WTC11 (cell line): ENCODE measurements around the gene ANO1. TPM values are rescaled to one million over a fixed set of nuclear protein-coding genes. Genes with fewer than 3 reads are reported as not detected.

ENCODE experiments used
- ATAC-seq: fragments of 200-7000 bp; cut with Tn5 transposase; 2 replicates; pipeline ENCODE4 v1.10.0; 2021; ENCODE audit warnings: mild to moderate bottlenecking, moderate library complexity
- CTCF ChIA-PET: fragments of 300-600 bp; sonication (Branson Sonifier 250); formaldehyde crosslinking; loops from one replicate; lab custom pipeline; 2021; ENCODE audit warnings: antibody characterized with exemption; lab: Charles Lee
- POLR2A ChIA-PET: fragments of 350-600 bp; sonication (Branson Sonifier 250); formaldehyde crosslinking; loops from one replicate; lab custom pipeline; 2021; ENCODE audit warnings: antibody characterized with exemption; lab: Charles Lee
- DNase-seq: peaks from one replicate; pipeline ENCODE4 v3.0.0; 2021; ENCODE audit warnings: low spot score
- H3K27ac Mint-ChIP-seq: 2 replicates; pipeline ENCODE4 v1.8.0; 2021; ENCODE audit warnings: mixed read lengths
- H3K27me3 Mint-ChIP-seq: 2 replicates; pipeline ENCODE4 v1.8.0; 2021; ENCODE audit warnings: low read depth, mild to moderate bottlenecking, moderate library complexity, mixed read lengths
- H3K36me3 Mint-ChIP-seq: 2 replicates; pipeline ENCODE4 v1.8.0; 2021; ENCODE audit warnings: mixed read lengths
- H3K4me1 Mint-ChIP-seq: 2 replicates; pipeline ENCODE4 v1.8.0; 2022; ENCODE audit warnings: mixed read lengths
- H3K4me3 Mint-ChIP-seq: 2 replicates; pipeline ENCODE4 v1.8.0; 2021; ENCODE audit warnings: mild to moderate bottlenecking, moderate library complexity, mixed read lengths
- H3K9me3 Mint-ChIP-seq: 2 replicates; pipeline ENCODE4 v1.8.0; 2021; ENCODE audit warnings: mixed read lengths
- AR ChIP-seq: fragments of 250-450 bp; sonication (Bioruptor Pico); IDR thresholded peaks from 2 replicates; pipeline ENCODE4 v1.9.0; 2021; ENCODE audit warnings: mild to moderate bottlenecking
- ELF4 ChIP-seq: sonication (generic); formaldehyde crosslinking; IDR thresholded peaks from 2 replicates; pipeline ENCODE4 v1.8.1; 2022; ENCODE audit warnings: low read depth, mild to moderate bottlenecking, moderate library complexity, missing genetic modification reagents
- ESRRA ChIP-seq: sonication (generic); formaldehyde crosslinking; IDR thresholded peaks from 2 replicates; pipeline ENCODE4 v1.8.1; 2022; ENCODE audit warnings: mild to moderate bottlenecking, missing genetic modification reagents, borderline replicate concordance
- FOXK1 ChIP-seq: sonication (generic); formaldehyde crosslinking; IDR thresholded peaks from 2 replicates; pipeline ENCODE4 v1.8.0; 2022; ENCODE audit warnings: mild to moderate bottlenecking, moderate library complexity, missing genetic modification reagents
- GABPB1 ChIP-seq: sonication (generic); formaldehyde crosslinking; IDR thresholded peaks from 2 replicates; pipeline ENCODE4 v1.8.1; 2023; ENCODE audit warnings: mild to moderate bottlenecking, missing genetic modification reagents
- KAT7 ChIP-seq: sonication (generic); formaldehyde crosslinking; IDR thresholded peaks from 2 replicates; pipeline ENCODE4 v1.8.1; 2023; ENCODE audit warnings: missing genetic modification reagents, mild to moderate bottlenecking, borderline replicate concordance
- OVOL2 ChIP-seq: fragments of 250-450 bp; sonication (Bioruptor Pico); IDR thresholded peaks from 2 replicates; pipeline ENCODE4 v1.9.0; 2021; ENCODE audit warnings: mild to moderate bottlenecking, borderline replicate concordance
- PREB ChIP-seq: sonication (generic); formaldehyde crosslinking; IDR thresholded peaks from 2 replicates; pipeline ENCODE4 v1.8.1; 2022; ENCODE audit warnings: mild to moderate bottlenecking, missing genetic modification reagents, moderate library complexity, borderline replicate concordance
- ZBTB21 ChIP-seq: sonication (generic); formaldehyde crosslinking; IDR thresholded peaks from 2 replicates; pipeline ENCODE4 v1.8.1; 2023; ENCODE audit warnings: mild to moderate bottlenecking, missing genetic modification reagents, borderline replicate concordance
- ZNF121 ChIP-seq: sonication (generic); formaldehyde crosslinking; IDR thresholded peaks from 2 replicates; pipeline ENCODE4 v1.8.0; 2023; ENCODE audit warnings: missing genetic modification reagents
- ZNF317 ChIP-seq: sonication (generic); formaldehyde crosslinking; IDR thresholded peaks from 2 replicates; pipeline ENCODE4 v1.8.1; 2023; ENCODE audit warnings: low read depth, mild to moderate bottlenecking, moderate library complexity, missing genetic modification reagents, borderline replicate concordance
- ZNF396 ChIP-seq: fragments of 250-450 bp; sonication (Bioruptor Pico); IDR thresholded peaks from 2 replicates; pipeline ENCODE4 v1.8.0; 2021; ENCODE audit warnings: mild to moderate bottlenecking, moderate library complexity, borderline replicate concordance
- ZNF416 ChIP-seq: fragments of 250-450 bp; sonication (Bioruptor Pico); IDR thresholded peaks from 2 replicates; pipeline ENCODE4 v1.9.0; 2021; ENCODE audit warnings: mild to moderate bottlenecking, inconsistent platforms
- ZNF423 ChIP-seq: fragments of 250-450 bp; sonication (Bioruptor Pico); IDR thresholded peaks from 2 replicates; pipeline ENCODE4 v2.1.2; 2022; ENCODE audit warnings: mild to moderate bottlenecking, moderate library complexity
- ZNF512 ChIP-seq: sonication (generic); formaldehyde crosslinking; IDR thresholded peaks from 2 replicates; pipeline ENCODE4 v1.8.1; 2022; ENCODE audit warnings: missing genetic modification reagents, borderline replicate concordance
- total RNA-seq: library from RNA; stranded (reverse); gene quantifications from 3 replicates; pipeline ENCODE4 v1.2.3, GENCODE V29; 2021
- TF ChIP-seq, protein P1 (sequence below): sonication (generic); formaldehyde crosslinking; IDR thresholded peaks from 2 replicates; pipeline ENCODE4 v1.8.0; 2022; ENCODE audit warnings: mild to moderate bottlenecking, missing genetic modification reagents
- TF ChIP-seq, protein P2 (sequence below): sonication (generic); formaldehyde crosslinking; IDR thresholded peaks from 2 replicates; pipeline ENCODE4 v1.8.0; 2022; ENCODE audit warnings: mild to moderate bottlenecking, missing genetic modification reagents

Gene ANO1
- total RNA-seq, 1 experiment from 2014 or later, result 4.1 TPM

DNA sequence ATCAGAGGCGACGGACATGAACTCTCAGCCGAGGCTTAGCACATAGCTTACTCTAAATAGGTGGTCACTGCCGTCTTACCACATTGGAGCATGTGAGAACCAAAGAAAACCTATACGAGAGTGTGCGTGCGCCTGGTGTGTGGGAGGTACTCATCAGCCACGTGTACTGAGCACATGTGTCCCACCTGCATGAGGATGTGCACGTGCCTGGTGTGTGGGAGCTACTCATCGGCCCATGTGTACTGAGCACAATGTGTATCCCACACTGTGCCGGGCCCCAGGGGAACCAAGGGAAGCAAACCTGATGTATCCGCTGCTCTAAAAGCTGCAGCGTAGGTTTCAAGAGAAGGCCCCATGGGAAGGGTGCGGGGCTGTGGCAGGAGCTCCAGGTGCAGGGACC is 56.4 kb downstream of the ANO1 start (continued):
- TF ChIP-seq ZNF512 (CRISPR knock-in tag), result no peak
- TF ChIP-seq ELF4 (CRISPR knock-in tag), result no peak

DNA sequence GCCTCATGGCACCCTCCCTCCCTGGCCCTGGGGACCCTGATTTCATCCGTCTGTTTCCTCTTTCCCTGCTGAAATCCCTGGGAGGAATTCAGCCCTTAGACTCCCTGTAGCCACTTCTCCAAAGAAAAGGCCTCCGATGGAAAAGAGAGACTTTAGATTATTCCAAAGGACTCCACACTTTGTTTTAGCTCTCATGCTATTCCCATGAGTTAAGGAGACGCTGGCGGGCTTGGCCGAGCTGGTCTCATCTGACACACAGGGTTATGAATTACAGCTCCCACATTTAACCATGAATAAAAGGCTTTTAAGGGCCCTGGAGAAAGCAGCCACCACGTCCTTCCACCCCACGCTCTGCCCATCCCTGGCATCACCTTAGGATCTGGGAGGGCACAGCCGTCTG is 57.0 kb downstream of the ANO1 start:
- no peak overlapping the region for H3K27ac Mint-ChIP-seq
- ATAC-seq, result no peak
- H3K9me3 Mint-ChIP-seq, result no peaks in the 10 kb centered on the region
- peaks cover 4% of the 10 kb centered on the region; the same call in 1 of the 2 replicates for H3K4me1 Mint-ChIP-seq
- CTCF ChIA-PET, result interaction anchor here (0.7 to 1.4 kb wide), 4 partner anchors 53 to 220 kb away, joined by 3 to 4 read pairs (median 3); no protein-coding TSS in a partner anchor
- no peaks in the 10 kb centered on the region for H3K36me3 Mint-ChIP-seq
- no peak for DNase-seq
- POLR2A ChIA-PET, result no interaction called here
- no peak overlapping the region for H3K4me3 Mint-ChIP-seq
- TF ChIP-seq FOXK1 (CRISPR knock-in tag) (no peak), GABPB1 (no peak), ESRRA (CRISPR knock-in tag) (no peak), KAT7 (CRISPR knock-in tag) (no peak), ZNF121 (CRISPR knock-in tag) (no peak), AR (CRISPR knock-in tag) (no peak), OVOL2 (CRISPR knock-in tag) (no peak), ZNF416 (CRISPR knock-in tag) (no peak), ZNF317 (no peak), ZNF396 (CRISPR knock-in tag) (no peak), ZBTB21 (CRISPR knock-in tag) (no peak)
- TF ChIP-seq, protein P1, sequence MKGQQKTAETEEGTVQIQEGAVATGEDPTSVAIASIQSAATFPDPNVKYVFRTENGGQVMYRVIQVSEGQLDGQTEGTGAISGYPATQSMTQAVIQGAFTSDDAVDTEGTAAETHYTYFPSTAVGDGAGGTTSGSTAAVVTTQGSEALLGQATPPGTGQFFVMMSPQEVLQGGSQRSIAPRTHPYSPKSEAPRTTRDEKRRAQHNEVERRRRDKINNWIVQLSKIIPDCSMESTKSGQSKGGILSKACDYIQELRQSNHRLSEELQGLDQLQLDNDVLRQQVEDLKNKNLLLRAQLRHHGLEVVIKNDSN (CRISPR knock-in tag), result no peak
- TF ChIP-seq, protein P2, sequence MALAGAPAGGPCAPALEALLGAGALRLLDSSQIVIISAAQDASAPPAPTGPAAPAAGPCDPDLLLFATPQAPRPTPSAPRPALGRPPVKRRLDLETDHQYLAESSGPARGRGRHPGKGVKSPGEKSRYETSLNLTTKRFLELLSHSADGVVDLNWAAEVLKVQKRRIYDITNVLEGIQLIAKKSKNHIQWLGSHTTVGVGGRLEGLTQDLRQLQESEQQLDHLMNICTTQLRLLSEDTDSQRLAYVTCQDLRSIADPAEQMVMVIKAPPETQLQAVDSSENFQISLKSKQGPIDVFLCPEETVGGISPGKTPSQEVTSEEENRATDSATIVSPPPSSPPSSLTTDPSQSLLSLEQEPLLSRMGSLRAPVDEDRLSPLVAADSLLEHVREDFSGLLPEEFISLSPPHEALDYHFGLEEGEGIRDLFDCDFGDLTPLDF (CRISPR knock-in tag), result no peak
- TF ChIP-seq, all 79 proteins: peak for 0
- H3K27me3 Mint-ChIP-seq, result peaks cover 4% of the 10 kb centered on the region

GRCh38 chr11:70135625-70136059 is 57.5 kb downstream of the ANO1 start:
- ChIA-PET CTCF (interaction anchor here (1.4 kb wide), 2 partner anchors 61 to 220 kb away, joined by 3 to 4 read pairs; no protein-coding TSS in a partner anchor), POLR2A (no interaction called here)
- TF ChIP-seq AR (CRISPR knock-in tag) (no peak), PREB (CRISPR knock-in tag) (no peak), ZNF423 (no peak)
- Mint-ChIP-seq H3K4me1 (peaks cover 8% of the 10 kb centered on the region), H3K4me3 (no peak overlapping the region), H3K9me3 (no peaks in the 10 kb centered on the region), H3K27me3 (peaks cover 7% of the 10 kb centered on the region), H3K27ac (no peak overlapping the region), H3K36me3 (no peaks in the 10 kb centered on the region)
- no peak for ATAC-seq
- no peak for DNase-seq
